Activated T-helper 9 cell treated with anti-CD3 and anti-CD28 coated beads, Interleukin-2, amount 50 U/mL, for 16 hours (primary cell): Measurements from ENCODE around the gene SLC6A8.
"Not testable (repeated sequence)": the region's sequence is repeated elsewhere in the genome, so short reads cannot be mapped to it uniquely, and the experiment has no call there.

Experiments used
- DNase-seq: peaks from one replicate; pipeline ENCODE4 v3.0.0-alpha.2; 2020; ENCODE audit warnings: low read depth

Gene SLC6A8

DNA sequence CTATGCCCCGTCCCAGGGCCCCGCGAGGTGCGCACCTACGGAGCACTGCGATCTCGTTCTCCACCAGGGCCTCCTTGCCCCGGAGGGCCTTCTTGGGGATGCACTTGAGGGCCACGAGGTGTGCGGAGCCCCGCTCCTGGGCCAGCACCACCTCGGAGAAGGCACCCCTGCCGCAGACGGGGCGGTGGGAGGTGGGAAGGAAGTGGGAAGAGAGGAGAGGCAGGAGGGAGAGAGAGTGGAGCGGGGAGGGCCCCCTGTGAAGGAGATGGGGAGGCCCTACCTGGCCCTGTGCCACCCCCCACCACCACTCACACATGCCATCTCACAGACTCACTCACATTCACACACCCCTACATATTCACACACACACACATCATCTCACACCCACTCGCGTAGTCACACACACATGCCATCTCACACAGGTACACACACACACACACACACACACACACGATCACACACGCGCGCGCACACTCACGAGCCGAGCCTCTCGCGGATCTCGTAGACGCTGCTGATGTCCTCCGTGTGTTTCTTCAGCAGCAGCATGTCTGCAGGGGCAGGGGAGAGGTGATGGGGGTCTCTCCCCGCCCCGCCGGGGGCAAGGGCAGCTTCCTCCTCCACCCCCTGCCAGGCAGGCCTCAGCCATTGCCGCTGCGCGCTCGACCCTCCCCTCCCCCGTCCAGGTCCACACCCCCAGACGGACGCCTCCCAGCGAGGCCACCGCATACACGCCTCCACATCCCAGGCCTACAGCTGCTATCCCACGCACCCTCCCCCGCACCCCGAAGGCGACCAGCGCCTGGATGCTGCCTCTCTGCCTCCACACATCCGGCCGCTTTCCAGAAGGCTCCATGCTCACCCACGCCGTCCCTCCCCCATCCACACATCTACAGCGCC lies 14.9 kb upstream of the SLC6A8 start:
- no peak for DNase-seq

DNA sequence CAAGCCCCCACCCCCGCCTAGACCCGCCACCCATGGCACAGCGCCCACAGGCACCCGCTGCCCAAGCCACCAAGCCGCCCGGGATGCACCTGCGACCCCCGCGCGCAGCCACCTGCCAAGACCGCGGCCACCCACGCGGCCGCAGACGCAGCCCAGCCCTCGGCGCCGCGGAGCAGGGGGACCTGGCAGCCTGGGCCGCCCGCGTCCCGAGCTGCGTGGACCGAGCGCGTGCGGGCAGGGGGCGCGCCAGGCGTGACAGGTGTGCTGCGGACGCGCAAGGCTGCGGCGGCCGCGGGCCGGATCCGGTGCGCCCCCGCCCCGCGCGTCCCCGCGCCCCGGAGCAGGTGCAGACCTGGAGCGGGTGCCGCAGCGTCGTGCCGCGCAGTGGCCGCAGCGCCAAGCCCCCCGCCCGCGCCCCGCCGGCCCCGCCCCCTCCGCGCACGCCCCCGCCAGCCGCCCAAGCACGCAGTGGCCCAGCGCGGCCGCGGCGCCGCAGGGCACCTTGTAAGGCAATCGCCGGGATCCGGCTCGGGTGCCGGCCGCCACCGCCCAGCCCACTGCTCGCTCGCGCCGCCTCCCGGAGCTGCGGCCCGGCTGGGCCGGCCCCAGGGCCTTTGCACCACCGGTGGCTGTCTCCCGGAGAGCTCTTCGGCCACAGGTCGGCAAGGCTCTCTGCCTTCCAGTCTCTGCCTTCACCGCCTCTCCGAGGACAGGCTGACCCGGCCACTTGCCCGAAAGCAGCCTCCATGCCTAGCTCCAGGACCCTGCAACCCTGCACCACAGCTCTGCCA lies 14.1 kb upstream of the SLC6A8 start, which contains the start of gene PNCK:
Gene PNCK, minus strand, starts transcription at position 386 of the 791 bp plus-strand sequence. CDS start 737 bp downstream, outside the sequence.
- DNase-seq, result no peak

DNA sequence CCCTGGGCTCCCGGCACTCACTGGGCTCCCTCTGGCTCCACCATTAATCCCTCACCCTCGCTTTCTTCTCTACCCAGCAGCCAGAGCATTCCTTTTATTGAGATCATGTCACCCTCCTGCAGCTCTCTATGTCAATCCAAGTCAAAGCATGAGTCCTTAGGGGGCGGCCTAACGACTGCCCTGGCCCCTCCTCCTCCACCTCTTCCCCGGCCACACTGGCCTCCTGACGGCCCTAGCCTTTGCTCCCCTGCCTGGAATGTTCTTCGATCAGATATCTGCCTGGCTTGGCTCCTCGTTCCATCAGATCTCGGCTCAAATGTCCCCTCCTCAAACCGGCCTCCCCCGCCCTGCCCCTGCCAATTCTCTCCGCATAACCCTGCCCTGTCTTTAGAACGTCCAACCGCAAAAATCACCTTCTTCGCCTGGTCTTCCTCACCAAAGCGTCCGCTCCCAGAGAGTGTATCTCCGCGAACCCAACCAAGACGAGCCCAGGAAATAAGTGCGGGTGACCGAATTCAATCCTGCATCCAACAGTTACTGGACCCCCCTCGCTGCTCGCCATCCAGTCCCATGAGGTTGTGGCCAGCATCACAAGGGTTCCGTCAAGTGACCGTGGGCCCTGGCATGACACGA lies 13.4 kb upstream of the SLC6A8 start:
- DNase-seq, result no peak

DNA sequence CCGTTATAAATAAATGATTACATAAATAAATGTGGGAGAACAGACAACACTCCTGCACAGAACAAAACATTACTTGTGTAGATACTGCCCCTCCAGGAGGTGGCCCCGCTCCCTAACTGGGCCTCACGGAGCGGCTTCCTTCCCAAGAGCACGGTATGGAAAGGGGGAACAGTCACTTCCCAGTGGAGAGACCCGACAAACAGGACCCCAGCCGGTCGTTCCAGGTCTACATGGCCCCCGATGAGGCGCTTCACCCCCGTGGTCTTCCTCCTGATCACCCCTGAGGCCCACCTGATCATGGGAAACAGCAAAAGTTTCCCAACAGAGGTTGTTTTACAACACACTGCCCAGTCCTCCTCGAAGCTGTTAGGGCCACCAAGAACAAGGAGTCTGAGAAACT lies 6.6 kb upstream of the SLC6A8 start:
- no peak for DNase-seq

GRCh38 chrX:153683486-153683885 lies 4.2 kb upstream of the SLC6A8 start:
- DNase-seq, result not testable (repeated sequence)

DNA sequence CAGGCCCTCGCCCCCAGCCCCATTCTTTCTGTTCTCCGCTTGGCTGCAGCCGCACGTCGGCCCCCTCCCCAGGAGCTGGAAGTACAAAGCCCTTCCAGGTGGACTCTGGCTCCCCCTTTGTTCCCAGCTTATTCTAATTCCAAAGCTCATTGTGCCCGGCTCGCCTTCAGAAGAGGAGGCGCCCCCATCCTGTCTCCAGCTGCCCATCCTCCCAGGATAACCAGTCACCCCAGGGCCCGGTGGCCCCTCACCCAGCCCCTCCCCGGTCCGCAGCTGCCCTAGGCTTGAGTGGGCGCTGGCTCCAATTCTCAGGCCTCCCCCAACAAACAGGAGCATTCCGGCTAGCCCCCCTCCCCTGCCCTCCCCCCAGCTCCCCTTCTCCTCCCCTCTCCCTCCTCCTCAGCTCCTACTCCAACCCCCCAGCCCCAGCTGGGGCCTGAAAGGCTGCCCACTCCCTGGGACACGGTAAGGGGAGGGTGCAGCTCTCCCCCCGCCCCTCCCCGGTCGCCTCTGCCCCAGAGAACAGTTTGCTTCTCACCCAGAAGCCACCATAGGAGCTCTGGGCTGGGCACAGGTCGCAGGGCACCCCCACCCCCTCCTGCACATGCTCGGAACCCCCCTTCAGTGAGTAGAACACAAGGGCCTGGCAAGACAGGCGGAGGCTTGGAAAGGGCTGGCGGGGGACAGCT lies 3.1 kb upstream of the SLC6A8 start:
- no peak for DNase-seq

DNA sequence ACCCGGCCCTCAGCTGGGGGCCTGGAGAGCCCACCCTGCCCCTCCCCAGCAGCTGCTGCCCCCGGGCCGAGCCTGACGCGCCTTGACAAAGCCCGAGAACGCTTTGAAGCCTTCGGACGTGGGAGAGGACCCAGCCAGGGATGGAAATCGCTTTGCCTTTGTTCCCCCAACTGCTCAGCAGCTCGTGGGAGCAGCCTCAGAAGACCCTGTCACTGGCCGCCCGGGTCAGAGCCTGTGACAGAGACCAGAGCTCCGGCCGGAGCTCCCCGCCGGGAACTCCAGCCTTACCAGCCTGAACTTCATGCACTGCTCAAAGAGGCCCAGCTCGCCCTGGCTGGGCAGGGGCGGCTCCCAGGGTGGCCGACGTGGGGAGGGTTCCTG lies 2.6 kb upstream of the SLC6A8 start:
- DNase-seq, result no peak

- DNase-seq, result no peak
Observed at GRCh38 chrX:153685751-153686696, 1.7 kb upstream of the SLC6A8 start.

DNA sequence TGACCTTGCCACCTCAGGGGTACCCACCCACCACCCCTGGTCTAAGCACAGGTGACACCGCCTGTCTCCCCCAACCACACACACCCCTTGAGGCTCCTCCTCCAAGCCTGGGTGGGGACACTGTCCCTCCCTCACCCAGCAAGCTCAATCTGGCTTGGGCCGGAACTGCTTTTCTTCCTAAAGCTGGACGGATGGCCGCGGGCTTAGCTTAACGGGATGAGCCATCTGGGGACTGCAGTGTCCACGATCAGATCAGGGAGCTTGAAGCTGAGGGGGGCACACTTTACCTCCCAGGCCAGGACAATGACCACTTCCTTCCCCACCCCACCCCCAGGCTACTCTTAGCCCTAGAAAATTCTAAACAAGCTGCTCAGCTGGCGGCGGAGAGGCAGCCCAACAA lies 1.0 kb upstream of the SLC6A8 start:
- DNase-seq, result no peak

DNA sequence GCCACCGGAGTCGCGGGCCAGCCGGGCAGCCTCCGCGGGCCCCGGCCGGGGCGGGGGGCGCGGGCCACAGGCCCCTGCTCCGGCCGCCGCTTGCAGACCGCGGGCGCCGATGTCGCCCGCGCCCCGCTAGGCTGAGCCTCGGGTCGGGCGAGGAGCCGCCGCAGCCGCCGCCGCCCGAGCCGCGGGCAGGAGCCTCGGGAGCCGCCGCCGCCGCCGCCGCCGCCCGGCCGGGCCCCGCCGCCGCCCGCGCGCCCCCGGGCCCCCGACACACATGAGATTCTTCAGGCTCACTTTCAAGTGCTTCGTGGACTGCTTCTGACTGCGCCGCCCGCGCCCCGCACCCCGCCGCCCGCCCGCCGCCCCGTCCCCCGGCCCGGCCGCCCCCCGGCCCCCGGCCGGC lies 345 bp downstream of the SLC6A8 start:
- no peak for DNase-seq

GRCh38 chrX:153688506-153688905 lies 780 bp downstream of the SLC6A8 start:
- no peak for DNase-seq

- DNase-seq, result no peak
Observed at GRCh38 chrX:153688911-153689590, 1.3 kb downstream of the SLC6A8 start.

- no peak for DNase-seq
Observed at GRCh38 chrX:153689654-153690465, 2.1 kb downstream of the SLC6A8 start.

DNA sequence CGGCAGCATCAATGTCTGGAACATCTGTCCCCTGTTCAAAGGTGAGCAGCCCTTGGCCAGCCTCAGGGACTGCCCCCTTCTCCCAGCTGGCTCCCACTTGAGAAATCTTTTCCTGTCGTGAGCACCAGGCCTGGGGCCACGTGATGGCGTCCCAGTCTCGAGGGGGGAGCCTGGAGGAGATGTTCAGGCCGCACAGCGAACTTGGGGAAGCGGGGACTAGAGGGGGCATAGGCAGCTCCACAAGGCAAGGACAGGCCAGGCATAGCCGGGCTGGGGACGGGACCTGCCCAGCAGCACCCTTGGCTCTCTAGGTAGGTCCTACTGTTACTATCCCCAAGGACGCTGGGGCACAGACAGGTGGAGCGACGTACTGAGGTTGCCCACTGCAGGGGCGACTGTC lies 2.7 kb downstream of the SLC6A8 start:
- no peak for DNase-seq

DNA sequence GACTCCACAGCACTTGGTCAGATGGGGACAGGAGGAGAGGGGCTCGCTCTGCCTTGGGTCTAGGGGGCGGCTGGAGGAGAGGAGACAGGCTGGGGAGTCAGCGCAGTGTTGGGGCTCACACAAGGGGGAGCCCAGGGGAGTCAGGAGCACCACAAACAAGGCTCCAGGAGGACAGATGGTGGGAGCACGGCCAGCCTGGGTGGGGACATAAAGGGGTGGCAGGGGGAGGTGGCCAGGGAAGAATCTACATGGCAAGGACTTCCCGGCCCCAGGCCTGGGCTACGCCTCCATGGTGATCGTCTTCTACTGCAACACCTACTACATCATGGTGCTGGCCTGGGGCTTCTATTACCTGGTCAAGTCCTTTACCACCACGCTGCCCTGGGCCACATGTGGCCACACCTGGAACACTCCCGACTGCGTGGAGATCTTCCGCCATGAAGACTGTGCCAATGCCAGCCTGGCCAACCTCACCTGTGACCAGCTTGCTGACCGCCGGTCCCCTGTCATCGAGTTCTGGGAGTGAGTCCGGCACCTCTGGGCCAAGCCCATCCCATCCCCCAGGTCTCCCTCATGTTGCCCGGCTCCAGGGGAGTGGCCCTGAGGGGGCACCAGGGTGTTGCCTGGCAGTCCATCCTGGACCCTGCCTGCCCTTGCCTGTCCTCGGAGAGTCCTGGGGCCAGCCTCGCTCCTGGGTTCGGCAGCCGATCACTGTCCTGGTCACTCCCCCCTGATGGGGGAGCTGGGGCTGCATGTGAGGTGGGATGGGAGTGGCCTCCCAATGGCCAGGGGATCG lies 3.5 kb downstream of the SLC6A8 start:
- DNase-seq, result not testable (repeated sequence)

DNA sequence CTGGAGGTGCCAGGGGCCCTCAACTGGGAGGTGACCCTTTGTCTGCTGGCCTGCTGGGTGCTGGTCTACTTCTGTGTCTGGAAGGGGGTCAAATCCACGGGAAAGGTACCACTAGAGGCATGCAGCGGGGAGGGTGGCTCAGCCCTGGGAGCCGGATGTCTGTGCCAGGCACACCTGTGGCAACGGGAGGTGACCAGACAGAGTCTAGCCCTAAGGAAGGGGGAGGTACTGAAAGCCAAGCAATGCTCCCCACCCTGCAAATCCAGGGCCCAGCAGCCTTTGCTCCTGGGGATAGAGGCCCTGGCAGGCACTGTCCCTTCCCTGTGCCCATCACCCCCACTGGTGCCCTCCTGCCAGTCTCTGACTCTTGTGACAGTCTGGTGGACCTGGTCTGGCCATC lies 4.3 kb downstream of the SLC6A8 start:
- DNase-seq, result no peak

DNA sequence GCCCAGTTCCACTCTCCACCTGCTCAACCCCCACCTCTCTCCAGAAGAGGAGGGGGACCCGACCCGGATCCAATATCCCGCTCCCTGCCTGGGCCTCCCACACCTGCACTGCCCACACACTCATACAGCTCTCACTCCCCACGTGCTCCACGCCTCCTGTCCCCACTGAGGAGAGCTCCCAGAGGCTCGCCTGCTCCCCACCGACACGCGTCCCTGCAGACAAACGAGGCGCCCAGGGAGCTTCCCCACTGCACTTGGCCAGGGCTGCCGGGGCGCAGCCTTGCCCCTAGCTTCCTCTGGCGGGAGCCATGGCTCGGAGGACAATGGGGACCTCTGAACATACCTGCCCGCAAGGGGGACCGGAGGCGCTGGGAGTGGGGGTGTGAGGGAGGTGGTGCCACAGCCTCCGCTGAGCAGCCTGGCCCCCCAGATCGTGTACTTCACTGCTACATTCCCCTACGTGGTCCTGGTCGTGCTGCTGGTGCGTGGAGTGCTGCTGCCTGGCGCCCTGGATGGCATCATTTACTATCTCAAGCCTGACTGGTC lies 5.0 kb downstream of the SLC6A8 start:
- no peak for DNase-seq
